ENCODE measurements around the gene SART3. TPM values are rescaled to one million over a fixed set of nuclear protein-coding genes. Genes with fewer than 3 reads are reported as not detected.

SART3 gene
- polyA plus RNA-seq, 1 of the 3 experiments (the other 2 are of a cell fraction) = 28.9 TPM

DNA sequence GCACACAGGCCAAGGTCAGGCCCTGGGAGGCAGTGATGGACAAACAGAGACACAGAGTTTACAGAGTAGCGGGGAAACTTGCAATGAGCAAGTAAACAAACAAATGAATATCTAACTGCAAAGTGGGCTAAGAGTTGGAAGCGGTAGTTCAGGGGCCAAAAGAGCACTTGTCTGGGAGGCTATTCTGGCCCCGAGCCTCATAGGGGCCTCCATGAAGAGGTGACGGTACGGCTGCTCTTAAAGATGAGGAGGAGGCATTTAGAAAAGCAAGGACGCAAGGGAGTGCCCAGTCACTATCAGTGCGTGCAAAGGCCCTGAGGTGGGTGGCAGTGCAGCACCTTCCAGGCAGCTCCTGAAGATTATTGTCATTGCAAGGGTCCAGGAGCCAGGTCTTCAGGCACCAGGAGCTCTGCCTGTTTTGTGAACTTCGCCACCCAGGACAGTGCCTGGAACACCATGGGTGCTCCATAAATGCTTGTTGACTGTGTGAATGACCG is 41.3 kb upstream of the SART3 start:
- POLR2A ChIA-PET = no interaction called here
- Histone ChIP-seq H3K36me3 (replicated peaks in 1 of 2; ENCODE audit: control insufficient read depth in 1 of 2, insufficient read depth in 2 of 2, low read length in 1 of 2) (no peaks in the 10 kb centered on the region), H2AFZ (ENCODE audit: low read depth) (no peak overlapping the region)

DNA sequence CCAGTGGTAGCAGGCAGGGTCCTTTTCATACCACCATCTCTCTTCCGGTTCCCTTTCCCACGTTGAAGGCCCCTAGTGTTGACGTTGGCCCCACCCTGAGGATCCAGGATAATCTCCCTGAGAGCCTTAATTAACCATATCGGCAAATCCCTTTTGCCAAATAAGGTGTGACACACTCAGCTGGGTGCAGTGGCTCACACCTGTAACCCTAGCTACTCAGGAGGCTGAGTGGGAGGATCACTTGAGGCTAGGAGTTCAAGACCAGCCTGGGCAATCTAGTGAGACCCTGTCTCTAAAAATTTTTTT is 39.7 kb upstream of the SART3 start:
- Histone ChIP-seq H3K9me2 (no peaks in the 10 kb centered on the region), H3K79me2 (ENCODE audit: insufficient read depth) (no peaks in the 10 kb centered on the region), H3K36me3 (replicated peaks in 1 of 2; ENCODE audit: control insufficient read depth in 1 of 2, insufficient read depth in 2 of 2, low read length in 1 of 2) (no peaks in the 10 kb centered on the region), H4K20me1 (ENCODE audit: insufficient read depth) (no peaks in the 10 kb centered on the region), H3K9ac (no peak overlapping the region), H3K9me3 (no peaks in the 10 kb centered on the region), H3K4me2 (no peak overlapping the region), H3K4me3 (ENCODE audit: low read depth in 2 of 2, low read length in 1 of 2) (no peak overlapping the region), H3K27ac (ENCODE audit: low read depth in 2 of 2, low read length in 1 of 2) (no peak overlapping the region), H3K27me3 (ENCODE audit: insufficient read depth) (no peaks in the 10 kb centered on the region), H2AFZ (ENCODE audit: low read depth) (no peak overlapping the region), H3F3A (replicated peaks; ENCODE audit: insufficient read depth) (peaks cover 11% of the 10 kb centered on the region), H3K4me1 (ENCODE audit: control insufficient read depth in 1 of 2, insufficient read depth in 2 of 2, low read depth in 1 of 2, low read length in 1 of 2) (peaks cover 0 to 24% of the 10 kb centered on the region in 2 experiments; a peak in 1 of 4 replicates)
- ChIA-PET POLR2A (no interaction called here), CTCF (interaction anchor here (0.6 to 2.0 kb wide), 4 partner anchors 10 to 682 kb away, joined by 3 to 6 read pairs (median 4); partner anchors contain the start of gene ISCU)
- DNase-seq = no peak
- WGBS (ENCODE audit: low lambda C conversion rate) = 84% methylated on average over 4 of the region's 4 CpGs
- TF ChIP-seq RFX5 (IDR thresholded peaks at IDR 0.05; ENCODE audit: low read length) (no peak), FOXJ3 (CRISPR knock-in tag; IDR thresholded peaks at IDR 0.05) (no peak), TEAD4 (IDR thresholded peaks at IDR 0.05; ENCODE audit: borderline replicate concordance, insufficient read depth) (no peak), GABPA (IDR thresholded peaks at IDR 0.05; ENCODE audit: low read depth) (no peak), POLR2AphosphoS5 (IDR thresholded peaks at IDR 0.05; ENCODE audit: low read depth, low read length) (no peak), SMC3 (IDR thresholded peaks at IDR 0.05; ENCODE audit: low read depth, low read length) (no peak), FOXM1 (IDR thresholded peaks at IDR 0.05; ENCODE audit: low read depth) (no peak), NFIC (IDR thresholded peaks at IDR 0.05; ENCODE audit: borderline replicate concordance) (no peak), TCF12 (IDR thresholded peaks at IDR 0.05) (no peak), JUND (IDR thresholded peaks at IDR 0.05) (no peak)
- TF ChIP-seq, protein P1, sequence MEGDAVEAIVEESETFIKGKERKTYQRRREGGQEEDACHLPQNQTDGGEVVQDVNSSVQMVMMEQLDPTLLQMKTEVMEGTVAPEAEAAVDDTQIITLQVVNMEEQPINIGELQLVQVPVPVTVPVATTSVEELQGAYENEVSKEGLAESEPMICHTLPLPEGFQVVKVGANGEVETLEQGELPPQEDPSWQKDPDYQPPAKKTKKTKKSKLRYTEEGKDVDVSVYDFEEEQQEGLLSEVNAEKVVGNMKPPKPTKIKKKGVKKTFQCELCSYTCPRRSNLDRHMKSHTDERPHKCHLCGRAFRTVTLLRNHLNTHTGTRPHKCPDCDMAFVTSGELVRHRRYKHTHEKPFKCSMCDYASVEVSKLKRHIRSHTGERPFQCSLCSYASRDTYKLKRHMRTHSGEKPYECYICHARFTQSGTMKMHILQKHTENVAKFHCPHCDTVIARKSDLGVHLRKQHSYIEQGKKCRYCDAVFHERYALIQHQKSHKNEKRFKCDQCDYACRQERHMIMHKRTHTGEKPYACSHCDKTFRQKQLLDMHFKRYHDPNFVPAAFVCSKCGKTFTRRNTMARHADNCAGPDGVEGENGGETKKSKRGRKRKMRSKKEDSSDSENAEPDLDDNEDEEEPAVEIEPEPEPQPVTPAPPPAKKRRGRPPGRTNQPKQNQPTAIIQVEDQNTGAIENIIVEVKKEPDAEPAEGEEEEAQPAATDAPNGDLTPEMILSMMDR (IDR thresholded peaks at IDR 0.05) = no peak
- TF ChIP-seq, protein P2, sequence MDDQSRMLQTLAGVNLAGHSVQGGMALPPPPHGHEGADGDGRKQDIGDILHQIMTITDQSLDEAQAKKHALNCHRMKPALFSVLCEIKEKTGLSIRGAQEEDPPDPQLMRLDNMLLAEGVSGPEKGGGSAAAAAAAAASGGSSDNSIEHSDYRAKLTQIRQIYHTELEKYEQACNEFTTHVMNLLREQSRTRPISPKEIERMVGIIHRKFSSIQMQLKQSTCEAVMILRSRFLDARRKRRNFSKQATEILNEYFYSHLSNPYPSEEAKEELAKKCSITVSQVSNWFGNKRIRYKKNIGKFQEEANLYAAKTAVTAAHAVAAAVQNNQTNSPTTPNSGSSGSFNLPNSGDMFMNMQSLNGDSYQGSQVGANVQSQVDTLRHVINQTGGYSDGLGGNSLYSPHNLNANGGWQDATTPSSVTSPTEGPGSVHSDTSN (IDR thresholded peaks at IDR 0.05) = no peak
- TF ChIP-seq, protein P3, sequence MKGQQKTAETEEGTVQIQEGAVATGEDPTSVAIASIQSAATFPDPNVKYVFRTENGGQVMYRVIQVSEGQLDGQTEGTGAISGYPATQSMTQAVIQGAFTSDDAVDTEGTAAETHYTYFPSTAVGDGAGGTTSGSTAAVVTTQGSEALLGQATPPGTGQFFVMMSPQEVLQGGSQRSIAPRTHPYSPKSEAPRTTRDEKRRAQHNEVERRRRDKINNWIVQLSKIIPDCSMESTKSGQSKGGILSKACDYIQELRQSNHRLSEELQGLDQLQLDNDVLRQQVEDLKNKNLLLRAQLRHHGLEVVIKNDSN (IDR thresholded peaks at IDR 0.05; ENCODE audit: borderline replicate concordance, low read depth) = no peak
- TF ChIP-seq, protein P4, sequence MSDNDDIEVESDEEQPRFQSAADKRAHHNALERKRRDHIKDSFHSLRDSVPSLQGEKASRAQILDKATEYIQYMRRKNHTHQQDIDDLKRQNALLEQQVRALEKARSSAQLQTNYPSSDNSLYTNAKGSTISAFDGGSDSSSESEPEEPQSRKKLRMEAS (IDR thresholded peaks at IDR 0.05; ENCODE audit: low read depth) = no peak

More for the DNA sequence above, 41.3 kb upstream of the SART3 start:
- CTCF ChIA-PET = interaction anchor here (1.8 kb wide), 1 partner anchor 31 kb away, joined by 6 read pairs; no protein-coding TSS in a partner anchor
- no peak for DNase-seq
- no peaks in the 10 kb centered on the region for H3K79me2 ChIP-seq (ENCODE audit: insufficient read depth)
- WGBS (ENCODE audit: low lambda C conversion rate) = 90% methylated on average over 9 of the region's 9 CpGs
- H3F3A ChIP-seq (replicated peaks; ENCODE audit: insufficient read depth) = peaks cover 11% of the 10 kb centered on the region
- H3K27ac ChIP-seq (ENCODE audit: low read depth in 2 of 2, low read length in 1 of 2) = no peak overlapping the region
- no peaks in the 10 kb centered on the region for H3K27me3 ChIP-seq (ENCODE audit: insufficient read depth)
- TF ChIP-seq MEF2A (IDR thresholded peaks at IDR 0.05; ENCODE audit: borderline replicate concordance, low read depth) = no peak
- TF ChIP-seq, protein P5, sequence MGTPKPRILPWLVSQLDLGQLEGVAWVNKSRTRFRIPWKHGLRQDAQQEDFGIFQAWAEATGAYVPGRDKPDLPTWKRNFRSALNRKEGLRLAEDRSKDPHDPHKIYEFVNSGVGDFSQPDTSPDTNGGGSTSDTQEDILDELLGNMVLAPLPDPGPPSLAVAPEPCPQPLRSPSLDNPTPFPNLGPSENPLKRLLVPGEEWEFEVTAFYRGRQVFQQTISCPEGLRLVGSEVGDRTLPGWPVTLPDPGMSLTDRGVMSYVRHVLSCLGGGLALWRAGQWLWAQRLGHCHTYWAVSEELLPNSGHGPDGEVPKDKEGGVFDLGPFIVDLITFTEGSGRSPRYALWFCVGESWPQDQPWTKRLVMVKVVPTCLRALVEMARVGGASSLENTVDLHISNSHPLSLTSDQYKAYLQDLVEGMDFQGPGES (IDR thresholded peaks at IDR 0.05; ENCODE audit: low read depth, low read length) = no peak
- TF ChIP-seq SMC3 (IDR thresholded peaks at IDR 0.05; ENCODE audit: low read depth, low read length) = no peak
- no peak for TF ChIP-seq YY1 (IDR thresholded peaks at IDR 0.05; ENCODE audit: low read depth)
- TF ChIP-seq SIN3A (IDR thresholded peaks at IDR 0.05; ENCODE audit: borderline replicate concordance, low read depth, low read length) = no peak
- TF ChIP-seq, protein P3 (IDR thresholded peaks at IDR 0.05; ENCODE audit: borderline replicate concordance, low read depth) = no peak
- TF ChIP-seq, protein P2 (IDR thresholded peaks at IDR 0.05) = no peak
- TF ChIP-seq CHD2 (IDR thresholded peaks at IDR 0.05; ENCODE audit: low read length, partially characterized antibody) = no peak
- no peak for TF ChIP-seq GABPA (IDR thresholded peaks at IDR 0.05; ENCODE audit: low read depth)
- TF ChIP-seq TCF12 (IDR thresholded peaks at IDR 0.05) = no peak
- no peak for TF ChIP-seq FOXM1 (IDR thresholded peaks at IDR 0.05; ENCODE audit: low read depth)
- TF ChIP-seq RXRA (IDR thresholded peaks at IDR 0.05; ENCODE audit: borderline replicate concordance, low read depth) = no peak
- no peak for TF ChIP-seq EZH2phosphoT487 (IDR thresholded peaks at IDR 0.05; ENCODE audit: borderline replicate concordance, low read depth)
- no peak overlapping the region for H3K9ac ChIP-seq
- peaks cover 0 to 20% of the 10 kb centered on the region in 2 experiments; a peak in 1 of 4 replicates for H3K4me1 ChIP-seq (ENCODE audit: control insufficient read depth in 1 of 2, insufficient read depth in 2 of 2, low read depth in 1 of 2, low read length in 1 of 2)
- no peaks in the 10 kb centered on the region for H4K20me1 ChIP-seq (ENCODE audit: insufficient read depth)
- H3K9me2 ChIP-seq = no peaks in the 10 kb centered on the region
- no peak overlapping the region for H3K4me3 ChIP-seq (ENCODE audit: low read depth in 2 of 2, low read length in 1 of 2)
- H3K4me2 ChIP-seq = no peak overlapping the region
- no peaks in the 10 kb centered on the region for H3K9me3 ChIP-seq
